Activated CD4-positive, alpha-beta T cell treated with anti-CD3 and anti-CD28 coated beads for 36 hours (primary cell): ENCODE measurements around the gene RETSAT. TPM values are rescaled to one million over a fixed set of nuclear protein-coding genes. Genes with fewer than 3 reads are reported as not detected.
A peak's percentile ranks its signal among the peaks of the same experiment; 100 is the strongest.
"Not testable (repeated sequence)": the region's sequence is repeated elsewhere in the genome, so short reads cannot be mapped to it uniquely, and the experiment has no call there.

Experiments used
- ATAC-seq: fragments of 200-7000 bp; cut with Tn5 transposase; one replicate; pipeline ENCODE4 v1.10.0; 2021; ENCODE audit warnings: mild to moderate bottlenecking, moderate library complexity
- CTCF ChIA-PET: fragments of 350-600 bp; sonication (Branson Sonifier 250); formaldehyde crosslinking; loops from one replicate; lab custom pipeline; 2021; ENCODE audit warnings: antibody characterized with exemption; lab: Charles Lee
- POLR2A ChIA-PET: fragments of 350-600 bp; sonication (Branson Sonifier 250); formaldehyde crosslinking; loops from one replicate; lab custom pipeline; 2021; ENCODE audit warnings: antibody characterized with exemption, inconsistent platforms; lab: Charles Lee
- DNase-seq: peaks from one replicate; pipeline ENCODE4 v3.0.0-alpha.2; 2020
- H3K27ac Mint-ChIP-seq: one replicate; pipeline ENCODE4 v1.8.0; 2021; ENCODE audit warnings: mixed read lengths
- H3K27me3 Mint-ChIP-seq: one replicate; pipeline ENCODE4 v1.8.0; 2021; ENCODE audit warnings: mixed read lengths
- H3K36me3 Mint-ChIP-seq: one replicate; pipeline ENCODE4 v1.8.0; 2021; ENCODE audit warnings: low read depth, mixed read lengths
- H3K4me1 Mint-ChIP-seq: one replicate; pipeline ENCODE4 v1.8.0; 2021; ENCODE audit warnings: mixed read lengths
- H3K4me3 Mint-ChIP-seq: one replicate; pipeline ENCODE4 v1.8.0; 2021; ENCODE audit warnings: mild to moderate bottlenecking, moderate library complexity, mixed read lengths
- H3K9me3 Mint-ChIP-seq: one replicate; pipeline ENCODE4 v1.8.0; 2021; ENCODE audit warnings: low read depth, mixed read lengths
- intact Hi-C, 2 experiments: fragments of 100-400 bp; cut with DNase I in 1 of 2; cut with micrococcal nuclease in 1 of 2; formaldehyde crosslinking; loops; one replicate each; pipeline versions ENCODE4 v1.14.2 to v1.15.1; 2022 to 2024; cut with DNase I, micrococcal nuclease
- total RNA-seq, 2 experiments: library from RNA; stranded (reverse); gene quantifications; one replicate each; pipeline ENCODE4 v1.2.3, GENCODE V29; 2021

RETSAT gene
- total RNA-seq, 2 experiments from 2014 or later, result 18.1 to 18.7 TPM

GRCh38 chr2:85377083-85377482 lies 22.8 kb upstream of the RETSAT start:
- POLR2A ChIA-PET, result no interaction called here
- Mint-ChIP-seq H3K4me1 (no peaks in the 10 kb centered on the region), H3K27ac (no peak overlapping the region), H3K27me3 (no peaks in the 10 kb centered on the region), H3K4me3 (no peak overlapping the region), H3K36me3 (peaks cover 48% of the 10 kb centered on the region), H3K9me3 (peaks cover 7% of the 10 kb centered on the region)
- intact Hi-C loops, result no loop called here
- CTCF ChIA-PET, result interaction anchor here (0.6 to 1.3 kb wide), 2 partner anchors 12 to 23 kb away, joined by 3 to 4 read pairs; partner anchors contain the start of genes ELMOD3 and RETSAT
- no peak for ATAC-seq
- no peak for DNase-seq

DNA sequence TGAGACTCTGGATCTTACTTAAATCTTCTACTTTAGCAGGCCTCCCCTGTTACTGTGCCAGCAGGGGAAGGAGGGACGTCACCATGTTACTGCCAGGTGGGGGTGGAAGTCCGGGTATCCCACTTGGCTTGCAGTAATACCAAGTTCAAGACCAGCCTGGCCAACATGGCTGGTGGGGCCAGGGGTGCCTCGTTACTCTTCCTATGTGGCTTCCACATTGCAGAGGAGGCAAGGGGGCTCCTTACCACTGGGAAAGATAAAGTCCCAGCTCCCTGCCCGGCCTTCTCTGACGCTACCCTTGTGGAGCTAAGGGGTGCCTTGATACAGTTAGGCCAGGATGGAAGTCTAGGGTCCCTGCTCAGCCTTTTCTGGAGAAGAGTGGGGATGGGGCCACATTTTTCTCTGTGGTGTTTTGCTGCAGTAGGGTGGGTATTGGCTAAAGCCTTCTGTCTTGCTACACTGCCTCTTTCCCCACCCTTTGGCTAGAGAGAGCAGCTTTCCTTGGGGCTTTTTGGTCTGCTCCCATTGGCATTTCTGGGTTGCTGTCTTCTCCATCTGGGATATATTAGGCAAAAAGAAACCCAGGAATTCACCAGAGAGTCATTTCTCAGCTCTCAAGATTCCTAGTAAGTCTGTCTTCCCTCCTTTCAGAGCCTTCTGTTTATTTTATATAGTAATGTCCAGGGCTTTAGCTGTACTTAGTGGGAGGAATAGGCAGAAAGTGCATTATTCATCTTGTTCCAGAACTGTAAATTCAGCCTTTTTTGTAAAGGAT lies 22.1 kb upstream of the RETSAT start:
- no peak for ATAC-seq
- peaks cover 7% of the 10 kb centered on the region for H3K9me3 Mint-ChIP-seq

GRCh38 chr2:85371045-85371444 lies 16.7 kb upstream of the RETSAT start:
- Mint-ChIP-seq H3K27me3 (no peaks in the 10 kb centered on the region), H3K9me3 (no peaks in the 10 kb centered on the region), H3K27ac (no peak overlapping the region), H3K4me3 (no peak overlapping the region), H3K36me3 (peaks cover 12% of the 10 kb centered on the region), H3K4me1 (no peaks in the 10 kb centered on the region)
- ChIA-PET CTCF (interaction anchor here (0.7 to 1.4 kb wide), 3 partner anchors 14 to 182 kb away, joined by 3 to 5 read pairs (median 4); partner anchors contain the start of genes ELMOD3 and RETSAT), POLR2A (no interaction called here)
- intact Hi-C loops, result no loop called here
- DNase-seq, result no peak
- no peak for ATAC-seq

More for the DNA sequence above, 22.1 kb upstream of the RETSAT start:
- POLR2A ChIA-PET, result no interaction called here
- DNase-seq, result no peak
- intact Hi-C loops, result no loop called here
- no peaks in the 10 kb centered on the region for H3K4me1 Mint-ChIP-seq
- H3K27ac Mint-ChIP-seq, result no peak overlapping the region
- CTCF ChIA-PET, result interaction anchor here (0.6 to 1.3 kb wide), 2 partner anchors 13 to 22 kb away, joined by 3 to 4 read pairs; partner anchors contain the start of genes ELMOD3 and RETSAT
- H3K27me3 Mint-ChIP-seq, result no peaks in the 10 kb centered on the region
- peaks cover 45% of the 10 kb centered on the region for H3K36me3 Mint-ChIP-seq
- H3K4me3 Mint-ChIP-seq, result no peak overlapping the region

GRCh38 chr2:85369500-85369899 lies 15.2 kb upstream of the RETSAT start:
- H3K4me1 Mint-ChIP-seq, result no peaks in the 10 kb centered on the region
- ChIA-PET POLR2A (interaction anchor here (0.6 kb wide), 1 partner anchor 726 kb away, joined by 4 read pairs; no protein-coding TSS in a partner anchor), CTCF (interaction anchor here (0.6 to 1.3 kb wide), 2 partner anchors 53 to 183 kb away, joined by 4 read pairs; no protein-coding TSS in a partner anchor)
- ATAC-seq, result no peak
- peaks cover 8% of the 10 kb centered on the region for H3K36me3 Mint-ChIP-seq
- intact Hi-C loops, result no loop called here
- H3K4me3 Mint-ChIP-seq, result no peak overlapping the region
- DNase-seq, result no peak
- no peaks in the 10 kb centered on the region for H3K27me3 Mint-ChIP-seq
- H3K9me3 Mint-ChIP-seq, result no peaks in the 10 kb centered on the region
- H3K27ac Mint-ChIP-seq, result no peak overlapping the region

DNA sequence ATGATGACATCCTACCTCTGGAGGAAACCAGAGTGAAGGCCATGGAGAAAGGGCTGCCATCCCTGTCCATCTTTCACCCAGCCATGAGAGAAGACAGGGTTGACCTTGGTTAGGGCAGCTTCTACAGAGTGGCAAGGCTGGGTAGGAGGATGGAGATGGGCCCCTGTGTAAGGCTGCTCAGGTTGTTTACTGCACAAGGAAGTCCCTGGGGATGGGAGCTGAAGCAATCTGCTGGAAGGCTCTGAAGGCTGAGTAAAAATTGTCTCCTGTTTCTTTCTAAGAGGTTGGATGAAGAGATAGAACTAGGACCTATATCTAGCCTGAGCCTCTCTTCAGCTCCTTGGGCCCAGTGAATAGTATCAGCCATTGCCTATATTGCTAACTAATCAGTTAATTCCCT lies 14.6 kb upstream of the RETSAT start:
- peaks cover 6% of the 10 kb centered on the region for H3K36me3 Mint-ChIP-seq

GRCh38 chr2:85367180-85367579 lies 12.9 kb upstream of the RETSAT start:
- no peak overlapping the region for H3K4me3 Mint-ChIP-seq
- DNase-seq, result no peak
- H3K36me3 Mint-ChIP-seq, result peaks cover 6% of the 10 kb centered on the region
- H3K27me3 Mint-ChIP-seq, result no peaks in the 10 kb centered on the region
- CTCF ChIA-PET, result interaction anchor here (0.7 to 1.4 kb wide), 4 partner anchors 12 to 184 kb away, joined by 3 read pairs; no protein-coding TSS in a partner anchor
- POLR2A ChIA-PET, result no interaction called here
- H3K9me3 Mint-ChIP-seq, result no peaks in the 10 kb centered on the region
- intact Hi-C loops, result no loop called here
- H3K4me1 Mint-ChIP-seq, result no peaks in the 10 kb centered on the region
- ATAC-seq, result no peak
- H3K27ac Mint-ChIP-seq, result no peak overlapping the region

More for the DNA sequence above, 14.6 kb upstream of the RETSAT start:
- no peaks in the 10 kb centered on the region for H3K4me1 Mint-ChIP-seq
- ChIA-PET POLR2A (interaction anchor here (0.6 kb wide), 2 partner anchors 226 to 727 kb away, joined by 3 to 4 read pairs; no protein-coding TSS in a partner anchor), CTCF (interaction anchor here (0.6 to 1.3 kb wide), 2 partner anchors 10 to 183 kb away, joined by 3 to 4 read pairs; no protein-coding TSS in a partner anchor)
- intact Hi-C loops, result no loop called here
- no peak for DNase-seq
- no peaks in the 10 kb centered on the region for H3K9me3 Mint-ChIP-seq
- H3K27ac Mint-ChIP-seq, result no peak overlapping the region
- H3K27me3 Mint-ChIP-seq, result no peaks in the 10 kb centered on the region
- no peak overlapping the region for H3K4me3 Mint-ChIP-seq
- ATAC-seq, result no peak

DNA sequence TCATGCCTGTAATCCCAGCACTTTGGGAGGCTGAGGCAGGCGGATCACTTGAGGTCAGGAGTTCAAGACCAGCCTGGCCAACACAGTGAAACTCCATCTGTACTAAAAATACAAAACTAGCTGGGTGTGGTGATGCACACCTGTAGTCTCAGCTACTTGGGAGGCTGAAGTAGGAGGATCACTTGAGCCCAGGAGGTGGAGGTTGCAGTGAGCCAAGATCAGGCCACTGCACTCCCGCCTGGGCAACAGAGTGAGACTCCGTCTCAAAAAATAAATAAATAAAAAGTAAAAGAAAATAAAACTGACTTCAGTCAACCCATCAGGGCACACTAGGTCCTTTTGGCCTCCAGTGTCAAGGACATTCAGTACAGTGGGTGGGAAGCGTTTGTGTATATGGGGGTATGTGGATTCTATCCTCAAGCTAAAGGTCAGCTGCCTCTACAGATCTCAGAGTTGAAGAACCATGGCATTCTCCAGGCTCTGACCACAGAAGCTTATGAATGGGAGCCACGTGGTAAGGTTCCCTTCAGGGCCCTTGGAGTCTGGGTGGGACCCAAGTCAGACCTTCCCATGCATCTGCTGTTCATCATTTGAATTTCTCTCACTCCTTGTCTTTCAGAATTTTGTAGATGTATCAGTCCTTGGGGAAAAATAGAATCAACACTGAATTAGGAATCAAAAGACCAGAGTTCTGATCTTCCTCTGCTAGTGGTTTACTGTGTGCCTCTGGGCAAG lies 8.5 kb upstream of the RETSAT start:
- H3K36me3 Mint-ChIP-seq, result peaks cover 21% of the 10 kb centered on the region
- intact Hi-C loops, H3K27me3 Mint-ChIP-seq, ATAC-seq, POLR2A ChIA-PET, H3K9me3 Mint-ChIP-seq, H3K4me1 Mint-ChIP-seq, DNase-seq, H3K4me3 Mint-ChIP-seq, H3K27ac Mint-ChIP-seq: not testable (repeated sequence)
- CTCF ChIA-PET, result interaction anchor here (1.2 kb wide), 1 partner anchor 191 kb away, joined by 3 read pairs; no protein-coding TSS in a partner anchor

- ATAC-seq (no peak), DNase-seq (no peak)
- ChIA-PET CTCF (interaction anchor here (1.6 kb wide), 1 partner anchor 192 kb away, joined by 5 read pairs; no protein-coding TSS in a partner anchor), POLR2A (no interaction called here)
- no peaks in the 10 kb centered on the region for H3K9me3 Mint-ChIP-seq
- no peak overlapping the region for H3K27ac Mint-ChIP-seq
- no peak overlapping the region for H3K4me3 Mint-ChIP-seq
- intact Hi-C loops, result loop anchor here in 1 of 2 experiments (10.0 kb wide), 1 partner anchor 837 kb away; the partner anchor contains the start of genes IMMT and MRPL35
- H3K36me3 Mint-ChIP-seq, result peaks cover 35% of the 10 kb centered on the region
- H3K27me3 Mint-ChIP-seq, result no peaks in the 10 kb centered on the region
- peaks cover 30% of the 10 kb centered on the region for H3K4me1 Mint-ChIP-seq
These were observed 3.4 kb upstream of the RETSAT start for GRCh38 chr2:85357736-85358135.

DNA sequence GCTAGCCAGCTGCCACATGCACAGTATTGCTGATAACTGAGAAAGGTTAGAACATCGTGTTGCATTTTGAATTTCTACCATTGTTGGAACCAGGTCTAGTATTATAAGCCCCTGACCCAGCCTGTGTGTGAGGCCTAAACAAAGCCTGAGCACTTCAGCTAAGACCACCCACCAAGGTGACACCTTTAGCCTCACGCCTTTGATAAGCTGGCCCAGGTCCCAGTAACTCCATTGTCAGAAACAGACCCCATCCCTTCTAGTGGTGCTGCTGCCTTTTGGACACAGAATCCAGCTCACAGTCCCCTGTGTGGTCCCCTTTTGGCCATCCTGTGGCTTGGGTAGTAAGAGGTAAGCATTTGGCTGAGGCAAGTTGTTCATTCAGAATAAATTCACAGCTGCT lies 1.9 kb upstream of the RETSAT start:
- intact Hi-C loops, result loop anchor here in 1 of 2 experiments (10.0 kb wide), 1 partner anchor 839 kb away; the partner anchor contains the start of genes IMMT and MRPL35
- CTCF ChIA-PET, result interaction anchor here (0.7 to 1.6 kb wide), 4 partner anchors 9 to 280 kb away, joined by 3 to 5 read pairs (median 3); partner anchors contain the start of gene MAT2A
- H3K27me3 Mint-ChIP-seq, result no peaks in the 10 kb centered on the region
- peaks cover 32% of the 10 kb centered on the region for H3K36me3 Mint-ChIP-seq
- no peaks in the 10 kb centered on the region for H3K9me3 Mint-ChIP-seq
- POLR2A ChIA-PET, result interaction anchor here (1.0 kb wide), 1 partner anchor 28 kb away, joined by 4 read pairs; the partner anchor contains the start of gene TGOLN2
- H3K27ac Mint-ChIP-seq, result no peak overlapping the region
- H3K4me1 Mint-ChIP-seq, result peaks cover 34% of the 10 kb centered on the region
- ATAC-seq, result no peak
- H3K4me3 Mint-ChIP-seq, result no peak overlapping the region
- no peak for DNase-seq

- H3K27ac Mint-ChIP-seq, result peak overlapping the region; percentile 99
- intact Hi-C loops, result loop anchor here in 1 of 2 experiments (2.0 to 10.0 kb wide), 2 partner anchors 749 to 839 kb away; partner anchors contain the start of genes IMMT, MRPL35 and POLR1A
- H3K4me3 Mint-ChIP-seq, result peak overlapping the region; percentile 89
- no peaks in the 10 kb centered on the region for H3K9me3 Mint-ChIP-seq
- ChIA-PET POLR2A (interaction anchor here (0.6 to 2.3 kb wide), 7 partner anchors 10 to 389 kb away, joined by 4 to 20 read pairs (median 7); partner anchors contain the start of genes MAT2A and TGOLN2), CTCF (interaction anchor here (0.6 to 1.3 kb wide), 5 partner anchors 36 to 1086 kb away, joined by 3 to 6 read pairs (median 3); no protein-coding TSS in a partner anchor)
- ATAC-seq, result no peak
- H3K27me3 Mint-ChIP-seq, result no peaks in the 10 kb centered on the region
- H3K36me3 Mint-ChIP-seq, result peaks cover 36% of the 10 kb centered on the region
- DNase-seq, result peak; percentile 24
- peaks cover 34% of the 10 kb centered on the region for H3K4me1 Mint-ChIP-seq
These were observed 1.2 kb upstream of the RETSAT start for GRCh38 chr2:85355521-85355920.
